RWPE1 (cell line): ENCODE results near the gene TPSD1.

Source experiments
- CTCF ChIA-PET: fragments of 350-600 bp; sonication (Branson Sonifier 250); formaldehyde crosslinking; extraction: SDS; loops from one replicate; lab custom pipeline; 2021; lab: Yijun Ruan, JAX
- POLR2A ChIA-PET: fragments of 400-600 bp; formaldehyde crosslinking; extraction: SDS; loops from one replicate; lab custom pipeline; 2020; ENCODE audit warnings: antibody characterized with exemption; ENCODE audit not compliant: low non-redundant PET; lab: Yijun Ruan, JAX
- DNase-seq: peaks from one replicate; pipeline ENCODE4 v3.0.0; 2012; ENCODE audit warnings: low spot score
- H3K27ac ChIP-seq: fragments of 450-650 bp; 2 replicates; pipeline ENCODE4 v1.5.1; 2017
- TF ChIP-seq, protein P1 (sequence below): fragments of 450-650 bp; conservative IDR thresholded peaks from 2 replicates; pipeline ENCODE4 v1.5.1; 2017; ENCODE audit warnings: low read depth, mild to moderate bottlenecking

The TPSD1 gene

GRCh38 chr16:1301562-1301961, 45.7 kb downstream of the TPSD1 start:
- DNase-seq = no peak
- 0 out of 2 replicates have a peak overlapping the region, but pooled peaks have one; percentile 7 for H3K27ac ChIP-seq
- CTCF ChIA-PET = interaction anchor here (0.6 to 0.9 kb wide), 2 partner anchors 119 to 385 kb away, joined by 4 to 5 read pairs; no protein-coding TSS in a partner anchor
- POLR2A ChIA-PET = no interaction called here
- TF ChIP-seq, protein P1, sequence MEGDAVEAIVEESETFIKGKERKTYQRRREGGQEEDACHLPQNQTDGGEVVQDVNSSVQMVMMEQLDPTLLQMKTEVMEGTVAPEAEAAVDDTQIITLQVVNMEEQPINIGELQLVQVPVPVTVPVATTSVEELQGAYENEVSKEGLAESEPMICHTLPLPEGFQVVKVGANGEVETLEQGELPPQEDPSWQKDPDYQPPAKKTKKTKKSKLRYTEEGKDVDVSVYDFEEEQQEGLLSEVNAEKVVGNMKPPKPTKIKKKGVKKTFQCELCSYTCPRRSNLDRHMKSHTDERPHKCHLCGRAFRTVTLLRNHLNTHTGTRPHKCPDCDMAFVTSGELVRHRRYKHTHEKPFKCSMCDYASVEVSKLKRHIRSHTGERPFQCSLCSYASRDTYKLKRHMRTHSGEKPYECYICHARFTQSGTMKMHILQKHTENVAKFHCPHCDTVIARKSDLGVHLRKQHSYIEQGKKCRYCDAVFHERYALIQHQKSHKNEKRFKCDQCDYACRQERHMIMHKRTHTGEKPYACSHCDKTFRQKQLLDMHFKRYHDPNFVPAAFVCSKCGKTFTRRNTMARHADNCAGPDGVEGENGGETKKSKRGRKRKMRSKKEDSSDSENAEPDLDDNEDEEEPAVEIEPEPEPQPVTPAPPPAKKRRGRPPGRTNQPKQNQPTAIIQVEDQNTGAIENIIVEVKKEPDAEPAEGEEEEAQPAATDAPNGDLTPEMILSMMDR = no peak

DNA sequence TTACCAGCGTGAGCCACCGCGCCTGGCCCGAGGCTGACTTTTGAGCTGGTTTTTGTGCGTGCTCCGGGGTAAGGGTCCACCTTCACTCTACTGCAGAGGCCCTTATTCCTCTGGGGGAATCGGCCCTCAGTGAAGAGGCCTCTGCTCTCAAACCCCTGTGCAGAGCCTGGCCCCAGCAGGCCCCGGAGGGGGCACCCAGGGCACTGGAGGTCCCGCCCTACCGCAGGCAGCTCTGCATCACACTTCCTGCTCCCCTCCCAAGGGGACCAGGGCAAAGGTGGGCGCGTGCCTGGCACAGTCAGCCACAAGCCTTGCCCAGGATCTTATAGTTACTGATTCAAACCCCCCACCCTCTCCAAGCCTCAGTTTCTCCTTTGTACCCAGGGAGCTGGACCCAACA, 50.0 kb downstream of the TPSD1 start:
- ChIA-PET CTCF (interaction anchor here (0.6 kb wide), 1 partner anchor 55 kb away, joined by 3 read pairs; no protein-coding TSS in a partner anchor), POLR2A (interaction anchor here (0.6 kb wide), 1 partner anchor 14 kb away, joined by 5 read pairs; no protein-coding TSS in a partner anchor)
- DNase-seq = no peak
- TF ChIP-seq, protein P1 = no peak
- peak overlapping the region; percentile 87 for H3K27ac ChIP-seq

GRCh38 chr16:1306334-1306733, 50.5 kb downstream of the TPSD1 start:
- ChIA-PET CTCF (interaction anchor here (0.6 kb wide), 1 partner anchor 55 kb away, joined by 3 read pairs; no protein-coding TSS in a partner anchor), POLR2A (no interaction called here)
- TF ChIP-seq, protein P1 = no peak
- DNase-seq = no peak
- peak overlapping the region; percentile 87 for H3K27ac ChIP-seq

- DNase-seq = no peak
- H3K27ac ChIP-seq = peak overlapping the region; percentile 96
- CTCF ChIA-PET = interaction anchor here (0.9 kb wide), 1 partner anchor 13 kb away, joined by 3 read pairs; no protein-coding TSS in a partner anchor
- TF ChIP-seq, protein P1 = no peak
- POLR2A ChIA-PET = no interaction called here
Observed at GRCh38 chr16:1308036-1308976, 52.4 kb downstream of the TPSD1 start.
